ENCODE data around the gene IFT81. TPM values are rescaled to one million over a fixed set of nuclear protein-coding genes. Genes with fewer than 3 reads are reported as not detected.

The IFT81 gene
- total RNA-seq, 1 experiment from 2014 or later: 9.0 TPM

DNA sequence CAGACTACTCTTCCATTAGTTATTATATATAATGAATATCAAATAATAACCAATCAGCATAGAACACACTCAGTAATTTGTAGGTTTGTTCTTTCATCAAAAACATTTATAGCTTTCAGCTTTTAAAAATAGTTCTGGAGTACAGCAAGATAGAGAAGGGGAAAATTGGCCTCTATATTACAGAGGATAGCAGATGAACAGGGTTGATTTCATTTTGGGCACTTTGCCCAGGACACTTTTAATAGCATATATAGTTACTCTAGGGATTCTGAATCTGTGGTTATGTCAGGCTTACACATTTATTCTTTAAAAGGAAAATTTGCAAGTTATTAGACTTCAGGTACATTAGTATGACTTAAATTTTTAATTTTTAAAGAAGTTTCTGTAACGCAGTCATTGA is 52.6 kb downstream of the IFT81 start:
- Histone ChIP-seq H4K20me1 (ENCODE audit: insufficient read depth) (no peaks in the 10 kb centered on the region), H3K4me3 (replicated peaks in 1 of 2; ENCODE audit: low read depth in 1 of 2, low read length in 2 of 2) (no peak overlapping the region), H3K4me1 (ENCODE audit: control insufficient read depth in 1 of 2, insufficient read depth in 2 of 2, low read length in 2 of 2) (no peaks in the 10 kb centered on the region), H3K79me2 (ENCODE audit: insufficient read depth, low read length) (no peaks in the 10 kb centered on the region), H3K27ac (ENCODE audit: low read depth, low read length) (no peak overlapping the region), H2AFZ (ENCODE audit: low read depth, low read length, poor library complexity, severe bottlenecking) (no peak overlapping the region), H3K36me3 (ENCODE audit: control insufficient read depth in 1 of 2, insufficient read depth in 2 of 2, low read length in 2 of 2) (no peaks in the 10 kb centered on the region; a peak in 1 of 4 replicates), H3K9me3 (ENCODE audit: control insufficient read depth in 1 of 2, insufficient read depth in 1 of 2, low read depth in 1 of 2, low read length in 2 of 2) (no peaks in the 10 kb centered on the region), H3K4me2 (ENCODE audit: low read length) (no peak overlapping the region), H3K9me2 (ENCODE audit: insufficient read depth) (no peaks in the 10 kb centered on the region), H3K9ac (ENCODE audit: low read length) (no peak overlapping the region), H3K27me3 (ENCODE audit: insufficient read depth, low read length) (no peaks in the 10 kb centered on the region)
- ChIA-PET POLR2A (no interaction called here), RAD21 (ENCODE audit: low non-redundant PET in 1 of 2, low total read pairs in 2 of 2, uncharacterized antibody in 2 of 2, unreplicated experiment in 2 of 2) (no interaction called here), CTCF (no interaction called here)
- BruUV-seq (replicated peaks): no TSS peak
- TF ChIP-seq REST (IDR thresholded peaks at IDR 0.05; ENCODE audit: low read depth): no peak
- no peak for TF ChIP-seq EZH2 (IDR thresholded peaks at IDR 0.05)
- no peak for TF ChIP-seq EGR1 (IDR thresholded peaks at IDR 0.05; ENCODE audit: low read depth)
- TF ChIP-seq JUND (IDR thresholded peaks at IDR 0.05): no peak
- no peak for TF ChIP-seq EZH2phosphoT487 (IDR thresholded peaks at IDR 0.05; ENCODE audit: borderline replicate concordance)
- no peak for TF ChIP-seq POLR2AphosphoS5 (IDR thresholded peaks at IDR 0.05; ENCODE audit: low read depth, low read length)
- ATAC-seq (no peak), DNase-seq (ENCODE audit: low read depth, low spot score) (no peak)
- intact Hi-C loops (cut with micrococcal nuclease): no loop called here

DNA sequence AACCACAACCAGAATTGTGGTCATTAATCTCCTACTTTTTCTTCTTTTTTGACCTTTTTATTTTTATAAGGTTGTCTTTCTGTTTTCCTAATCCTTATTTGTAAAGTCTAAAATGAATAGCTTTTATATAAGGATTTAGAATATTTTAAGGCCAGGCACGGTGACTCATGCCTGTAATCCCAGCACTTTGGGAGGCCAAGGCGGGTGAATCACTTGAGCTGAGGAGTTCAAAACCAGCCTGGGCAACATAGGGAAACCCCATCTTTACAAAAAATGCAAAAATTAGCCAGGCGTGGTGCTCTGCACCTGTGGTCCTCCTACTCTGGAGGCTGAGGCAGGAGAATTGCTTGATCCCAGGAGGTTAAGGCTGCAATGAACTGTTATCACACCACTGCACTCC is 55.1 kb downstream of the IFT81 start:
- Histone ChIP-seq H3K9me2 (ENCODE audit: insufficient read depth) (no peaks in the 10 kb centered on the region), H3K9ac (ENCODE audit: low read length) (no peak overlapping the region), H3K4me3 (replicated peaks in 1 of 2; ENCODE audit: low read depth in 1 of 2, low read length in 2 of 2) (no peak overlapping the region), H3K4me1 (ENCODE audit: control insufficient read depth in 1 of 2, insufficient read depth in 2 of 2, low read length in 2 of 2) (no peaks in the 10 kb centered on the region), H3K9me3 (ENCODE audit: control insufficient read depth in 1 of 2, insufficient read depth in 1 of 2, low read depth in 1 of 2, low read length in 2 of 2) (no peaks in the 10 kb centered on the region), H3K4me2 (ENCODE audit: low read length) (no peak overlapping the region), H4K20me1 (ENCODE audit: insufficient read depth) (no peaks in the 10 kb centered on the region), H3K27ac (ENCODE audit: low read depth, low read length) (no peak overlapping the region), H3K27me3 (ENCODE audit: insufficient read depth, low read length) (no peaks in the 10 kb centered on the region), H3K36me3 (ENCODE audit: control insufficient read depth in 1 of 2, insufficient read depth in 2 of 2, low read length in 2 of 2) (no peaks in the 10 kb centered on the region; a peak in 1 of 4 replicates), H2AFZ (ENCODE audit: low read depth, low read length, poor library complexity, severe bottlenecking) (no peak overlapping the region), H3K79me2 (ENCODE audit: insufficient read depth, low read length) (no peaks in the 10 kb centered on the region)
- CTCF ChIA-PET: no interaction called here
- POLR2A ChIA-PET: no interaction called here
- no TSS peak for BruUV-seq (replicated peaks)
- intact Hi-C loops (cut with micrococcal nuclease): no loop called here
- RAD21 ChIA-PET (ENCODE audit: low non-redundant PET in 1 of 2, low total read pairs in 2 of 2, uncharacterized antibody in 2 of 2, unreplicated experiment in 2 of 2): no interaction called here
- ATAC-seq (no peak), DNase-seq (ENCODE audit: low read depth, low spot score) (no peak)
- TF ChIP-seq CEBPB (IDR thresholded peaks at IDR 0.05; ENCODE audit: low read depth): no peak
- no peak for TF ChIP-seq ZNF274 (IDR thresholded peaks at IDR 0.05; ENCODE audit: low read depth, low read length)
- TF ChIP-seq EZH2phosphoT487 (IDR thresholded peaks at IDR 0.05; ENCODE audit: borderline replicate concordance): no peak
- TF ChIP-seq SIN3A (IDR thresholded peaks at IDR 0.05; ENCODE audit: low read depth): no peak
- TF ChIP-seq SP1 (IDR thresholded peaks at IDR 0.05; ENCODE audit: low read depth): no peak
- TF ChIP-seq ELF1 (IDR thresholded peaks at IDR 0.05; ENCODE audit: borderline replicate concordance, low read depth): no peak
- no peak for TF ChIP-seq EZH2 (IDR thresholded peaks at IDR 0.05)
- no peak for TF ChIP-seq REST (IDR thresholded peaks at IDR 0.05; ENCODE audit: low read depth)
- TF ChIP-seq, protein P1, sequence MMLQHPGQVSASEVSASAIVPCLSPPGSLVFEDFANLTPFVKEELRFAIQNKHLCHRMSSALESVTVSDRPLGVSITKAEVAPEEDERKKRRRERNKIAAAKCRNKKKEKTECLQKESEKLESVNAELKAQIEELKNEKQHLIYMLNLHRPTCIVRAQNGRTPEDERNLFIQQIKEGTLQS (IDR thresholded peaks at IDR 0.05): no peak
- no peak for TF ChIP-seq CBX3 (IDR thresholded peaks at IDR 0.05; ENCODE audit: low read depth)
- no peak for TF ChIP-seq RAD21 (IDR thresholded peaks at IDR 0.05; ENCODE audit: low read depth)
- TF ChIP-seq, protein P2, sequence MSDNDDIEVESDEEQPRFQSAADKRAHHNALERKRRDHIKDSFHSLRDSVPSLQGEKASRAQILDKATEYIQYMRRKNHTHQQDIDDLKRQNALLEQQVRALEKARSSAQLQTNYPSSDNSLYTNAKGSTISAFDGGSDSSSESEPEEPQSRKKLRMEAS (IDR thresholded peaks at IDR 0.05): no peak

All from HCT116 (cell line).